Vagina (tissue), 2 donors: ENCODE results near the gene HAUS3. TPM values are rescaled to one million over a fixed set of nuclear protein-coding genes. Genes with fewer than 3 reads are reported as not detected.
A peak's percentile ranks its signal among the peaks of the same experiment; 100 is the strongest.

Experiments used
- DNase-seq, 2 donors: peaks; one replicate each; pipeline ENCODE4 v3.0.0-alpha.2; 2017; ENCODE audit errors: extremely low spot score in 2 of 2
- H3K27ac ChIP-seq: fragments of 200-600 bp; sonication (generic); one replicate; pipeline ENCODE4 v1.5.1; 2019
- H3K27me3 ChIP-seq: fragments of 200-600 bp; sonication (generic); one replicate; pipeline ENCODE4 v1.5.1; 2019
- H3K36me3 ChIP-seq, 2 donors: fragments of 200-600 bp; sonication (generic); one replicate each; pipeline ENCODE4 v1.5.1; 2017 to 2019
- H3K4me1 ChIP-seq: fragments of 200-600 bp; sonication (generic); one replicate; pipeline ENCODE4 v1.5.1; 2019
- H3K4me3 ChIP-seq, 2 donors: fragments of 200-600 bp; sonication (generic); 1 replicate in 1 of 2; 2 replicates in 1 of 2; pipeline ENCODE4 v1.5.1; 2016 to 2019
- H3K9me3 ChIP-seq: fragments of 200-600 bp; sonication (generic); one replicate; pipeline ENCODE4 v1.5.1; 2019
- POLR2A ChIP-seq, 2 donors: fragments of 450-650 bp; IDR thresholded peaks; one replicate each; pipeline ENCODE4 v1.6.1; 2017; ENCODE audit warnings: antibody characterized with exemption in 2 of 2, mild to moderate bottlenecking in 2 of 2, moderate library complexity in 2 of 2
- POLR2AphosphoS5 ChIP-seq, 2 donors: sonication (generic); formaldehyde crosslinking; IDR thresholded peaks; one replicate each; pipeline ENCODE4 v1.9.0; 2017; ENCODE audit warnings: antibody characterized with exemption in 2 of 2, mild to moderate bottlenecking in 2 of 2, low read depth in 1 of 2; ENCODE audit not compliant: insufficient read depth in 1 of 2
- intact Hi-C: fragments of 100-400 bp; cut with DNase I; formaldehyde crosslinking; loops from one replicate; pipeline ENCODE4 v1.15.1; 2023
- total RNA-seq: library from RNA; depleted of rRNA; stranded (reverse); fragments of >200 nt; gene quantifications from one replicate; pipeline ENCODE4 v1.2.3, GENCODE V29; 2016
- TF ChIP-seq, protein P1 (sequence below), 3 experiments: fragments of 450-650 bp in 2 of 3; fragments of 200-600 bp in 1 of 3; sonication (generic) in 1 of 3; IDR thresholded peaks; one replicate each; pipeline ENCODE4 v1.5.1; 2017 to 2019; ENCODE audit warnings: antibody characterized with exemption in 3 of 3, mild to moderate bottlenecking in 2 of 3, moderate library complexity in 2 of 3

The HAUS3 gene
- total RNA-seq, 1 donor from 2014 or later: 9.6 TPM

DNA sequence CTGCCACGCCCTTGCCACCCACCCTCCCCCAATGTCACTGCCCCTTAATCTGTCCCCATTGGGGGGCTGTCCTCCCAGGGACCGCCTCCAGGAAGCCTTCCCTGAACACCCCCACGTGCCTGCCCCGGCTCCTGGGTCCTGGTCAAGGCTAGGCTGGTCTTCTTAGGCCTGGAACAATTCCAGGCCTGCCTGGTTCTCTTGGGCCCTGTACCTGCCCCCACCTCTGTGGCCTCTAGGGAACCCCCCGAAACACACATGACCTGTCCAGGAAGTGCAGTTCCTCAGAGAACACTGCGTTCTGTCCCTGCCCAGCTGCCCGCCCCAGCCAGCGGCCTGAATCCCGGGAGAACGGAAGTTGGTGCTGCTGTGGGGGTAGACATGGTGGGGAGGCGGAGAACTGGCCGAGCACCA is 14.9 kb upstream of the HAUS3 start:
- H3K9me3 ChIP-seq: no peaks in the 10 kb centered on the region
- DNase-seq: peak in 1 of 2 donors; percentile 82
- H3K4me1 ChIP-seq: peaks cover 77% of the 10 kb centered on the region
- TF ChIP-seq, protein P1, sequence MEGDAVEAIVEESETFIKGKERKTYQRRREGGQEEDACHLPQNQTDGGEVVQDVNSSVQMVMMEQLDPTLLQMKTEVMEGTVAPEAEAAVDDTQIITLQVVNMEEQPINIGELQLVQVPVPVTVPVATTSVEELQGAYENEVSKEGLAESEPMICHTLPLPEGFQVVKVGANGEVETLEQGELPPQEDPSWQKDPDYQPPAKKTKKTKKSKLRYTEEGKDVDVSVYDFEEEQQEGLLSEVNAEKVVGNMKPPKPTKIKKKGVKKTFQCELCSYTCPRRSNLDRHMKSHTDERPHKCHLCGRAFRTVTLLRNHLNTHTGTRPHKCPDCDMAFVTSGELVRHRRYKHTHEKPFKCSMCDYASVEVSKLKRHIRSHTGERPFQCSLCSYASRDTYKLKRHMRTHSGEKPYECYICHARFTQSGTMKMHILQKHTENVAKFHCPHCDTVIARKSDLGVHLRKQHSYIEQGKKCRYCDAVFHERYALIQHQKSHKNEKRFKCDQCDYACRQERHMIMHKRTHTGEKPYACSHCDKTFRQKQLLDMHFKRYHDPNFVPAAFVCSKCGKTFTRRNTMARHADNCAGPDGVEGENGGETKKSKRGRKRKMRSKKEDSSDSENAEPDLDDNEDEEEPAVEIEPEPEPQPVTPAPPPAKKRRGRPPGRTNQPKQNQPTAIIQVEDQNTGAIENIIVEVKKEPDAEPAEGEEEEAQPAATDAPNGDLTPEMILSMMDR (IDR thresholded peaks at IDR 0.05): no peak
- peak in 1 of 2 donors; percentile 52 for TF ChIP-seq POLR2AphosphoS5 (IDR thresholded peaks at IDR 0.05; ENCODE audit: insufficient read depth in 1 of 2, low read depth in 1 of 2)
- TF ChIP-seq POLR2A (IDR thresholded peaks at IDR 0.05): no peak
- H3K27ac ChIP-seq: peak overlapping the region; percentile 88
- H3K4me3 ChIP-seq: peak overlapping the region in 1 of 2 donors; percentile 11
- intact Hi-C loops: no loop called here
- H3K27me3 ChIP-seq: no peaks in the 10 kb centered on the region
- H3K36me3 ChIP-seq: peaks cover 0 to 20% of the 10 kb centered on the region in 2 donors

GRCh38 chr4:2256156-2256731 is 14.3 kb upstream of the HAUS3 start:
- TF ChIP-seq, protein P1 (IDR thresholded peaks at IDR 0.05): no peak
- TF ChIP-seq POLR2A (IDR thresholded peaks at IDR 0.05): no peak
- TF ChIP-seq POLR2AphosphoS5 (IDR thresholded peaks at IDR 0.05; ENCODE audit: insufficient read depth in 1 of 2, low read depth in 1 of 2): no peak
- peak overlapping the region in 1 of 2 donors; percentile 36 for H3K4me3 ChIP-seq
- peaks cover 0 to 25% of the 10 kb centered on the region in 2 donors for H3K36me3 ChIP-seq
- no peaks in the 10 kb centered on the region for H3K27me3 ChIP-seq
- peaks cover 77% of the 10 kb centered on the region for H3K4me1 ChIP-seq
- no peaks in the 10 kb centered on the region for H3K9me3 ChIP-seq
- intact Hi-C loops: no loop called here
- peak in 1 of 2 donors; percentile 83 for DNase-seq
- peak overlapping the region; percentile 88 for H3K27ac ChIP-seq

DNA sequence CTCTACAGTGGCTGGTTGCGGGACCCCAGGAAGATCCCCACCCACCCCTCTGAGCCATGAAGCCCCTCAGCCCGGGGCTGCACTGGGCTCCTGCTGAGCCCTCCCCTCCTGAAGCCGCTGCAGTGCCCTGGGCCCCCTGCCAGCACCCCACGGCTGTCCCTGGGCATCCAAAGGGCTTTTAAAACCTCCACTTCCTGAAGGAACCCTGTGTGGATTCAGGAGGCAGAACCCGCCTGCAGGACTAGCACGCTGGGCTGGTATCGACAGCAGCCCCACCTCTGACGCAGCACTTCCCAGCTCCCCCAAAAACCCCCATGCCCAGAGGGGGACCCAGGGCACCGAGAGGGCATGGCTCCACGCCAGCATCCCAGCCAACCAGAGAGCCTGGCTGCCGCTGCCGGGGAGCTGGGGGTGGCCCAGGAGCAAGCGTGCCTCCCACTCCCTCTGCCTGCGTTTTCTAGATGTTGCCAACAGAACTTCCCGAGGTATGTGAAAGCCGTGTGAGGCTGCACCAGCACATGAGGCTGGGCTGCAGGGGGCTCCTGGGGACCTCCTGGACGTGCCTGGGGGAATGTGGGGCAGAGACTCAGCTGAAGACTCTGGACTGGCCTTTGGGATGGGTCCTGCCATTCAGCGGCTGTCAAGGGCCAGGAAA is 13.7 kb upstream of the HAUS3 start:
- Histone ChIP-seq H3K27ac (peak overlapping the region; percentile 88), H3K4me3 (peak overlapping the region in 1 of 2 donors; percentile 36), H3K9me3 (no peaks in the 10 kb centered on the region), H3K27me3 (no peaks in the 10 kb centered on the region), H3K36me3 (peaks cover 0 to 31% of the 10 kb centered on the region in 2 donors), H3K4me1 (peaks cover 72% of the 10 kb centered on the region)
- TF ChIP-seq POLR2AphosphoS5 (IDR thresholded peaks at IDR 0.05; ENCODE audit: insufficient read depth in 1 of 2, low read depth in 1 of 2): peak in 1 of 2 donors; percentile 26
- TF ChIP-seq POLR2A (IDR thresholded peaks at IDR 0.05): no peak
- intact Hi-C loops: no loop called here
- peak in 1 of 2 donors; percentile 87 for DNase-seq

DNA sequence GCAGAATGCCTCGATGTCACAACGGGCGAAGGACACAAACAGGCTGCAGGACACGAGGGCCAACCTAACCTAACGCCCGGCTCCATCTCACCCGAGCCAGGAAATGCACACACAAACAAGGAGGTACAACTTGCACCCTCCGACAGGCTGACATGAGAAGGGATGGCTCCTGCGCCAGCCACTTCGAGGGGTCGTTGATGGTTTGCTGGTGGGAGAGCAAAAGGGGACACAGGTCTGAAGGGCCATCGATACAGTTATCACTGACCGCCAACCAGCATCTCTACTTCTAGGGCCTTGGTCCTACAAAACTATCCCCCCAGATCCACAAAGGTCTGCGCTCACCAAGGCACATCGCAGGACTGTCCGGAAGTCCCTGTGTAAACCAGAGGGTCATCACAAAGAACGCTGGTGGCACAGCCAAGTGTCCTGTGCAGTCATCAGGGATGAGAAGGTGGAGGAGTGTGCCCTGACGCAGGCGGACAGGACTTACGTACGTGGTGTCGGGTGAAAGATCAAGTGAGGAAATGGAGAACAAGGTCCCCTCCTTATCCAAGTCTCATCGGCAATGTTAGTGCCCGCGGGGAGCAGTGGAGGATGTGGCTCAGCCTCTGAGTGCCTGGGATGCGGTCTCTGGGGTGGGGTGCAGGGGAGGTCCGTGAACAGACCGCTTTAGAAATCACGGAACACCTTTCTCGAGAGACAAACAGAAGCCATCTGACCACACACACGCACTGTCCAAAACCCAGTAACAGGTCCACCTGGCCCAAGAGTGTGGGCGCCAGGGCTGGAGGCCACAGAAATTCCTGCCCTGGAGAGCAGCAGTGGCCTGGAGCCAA is 13.0 kb upstream of the HAUS3 start:
- peak in 1 of 2 donors; percentile 83 for DNase-seq
- H3K4me1 ChIP-seq: peaks cover 64% of the 10 kb centered on the region
- no peak for TF ChIP-seq POLR2A (IDR thresholded peaks at IDR 0.05)
- TF ChIP-seq POLR2AphosphoS5 (IDR thresholded peaks at IDR 0.05; ENCODE audit: insufficient read depth in 1 of 2, low read depth in 1 of 2): no peak
- TF ChIP-seq, protein P1 (IDR thresholded peaks at IDR 0.05): no peak
- H3K27me3 ChIP-seq: no peaks in the 10 kb centered on the region
- peaks cover 0 to 39% of the 10 kb centered on the region in 2 donors for H3K36me3 ChIP-seq
- H3K9me3 ChIP-seq: no peaks in the 10 kb centered on the region
- peak overlapping the region; percentile 88 for H3K27ac ChIP-seq
- peak overlapping the region in 1 of 2 donors; percentile 36 for H3K4me3 ChIP-seq
- intact Hi-C loops: no loop called here
